ENCODE data around the gene CCBE1.

The CCBE1 gene

GRCh38 chr18:59400407-59400806 is 296.8 kb downstream of the CCBE1 start:
- Mint-ChIP-seq H3K9me3 (no peaks in the 10 kb centered on the region), H3K36me3 (ENCODE audit: low read depth) (no peaks in the 10 kb centered on the region), H3K27me3 (peaks cover 21% of the 10 kb centered on the region), H3K4me1 (ENCODE audit: low read depth) (peaks cover 5% of the 10 kb centered on the region), H3K27ac (no peak overlapping the region), H3K4me3 (no peak overlapping the region)
- no peak for DNase-seq

GRCh38 chr18:59395226-59396175 is 301.7 kb downstream of the CCBE1 start:
- Mint-ChIP-seq H3K36me3 (ENCODE audit: low read depth) (no peaks in the 10 kb centered on the region), H3K9me3 (no peaks in the 10 kb centered on the region), H3K4me3 (no peak overlapping the region), H3K27me3 (peaks cover 39% of the 10 kb centered on the region), H3K4me1 (ENCODE audit: low read depth) (peaks cover 8% of the 10 kb centered on the region), H3K27ac (no peak overlapping the region)
- no peak for DNase-seq

DNA sequence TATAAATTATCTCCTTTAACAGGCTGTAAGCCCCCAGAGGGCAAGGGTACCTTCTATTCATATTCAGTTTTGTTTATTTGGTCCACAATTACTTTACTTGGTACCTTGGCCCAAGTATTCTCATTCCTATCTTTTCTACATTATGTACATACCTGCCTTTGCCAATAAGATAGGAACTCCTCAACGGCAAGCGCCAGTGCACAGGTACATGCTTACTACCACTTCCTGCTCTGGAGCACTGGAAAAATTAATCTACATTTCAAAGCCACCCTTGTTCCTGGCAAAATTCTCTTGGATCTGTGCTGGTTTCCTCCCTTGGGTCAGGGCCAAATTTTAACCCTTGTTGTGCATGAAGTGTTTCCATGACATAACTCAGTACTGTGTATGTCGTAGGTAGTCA is 303.8 kb downstream of the CCBE1 start:
- no peak overlapping the region for H3K4me3 Mint-ChIP-seq
- H3K4me1 Mint-ChIP-seq (ENCODE audit: low read depth): peaks cover 8% of the 10 kb centered on the region
- H3K9me3 Mint-ChIP-seq: no peaks in the 10 kb centered on the region
- no peak overlapping the region for H3K27ac Mint-ChIP-seq
- H3K36me3 Mint-ChIP-seq (ENCODE audit: low read depth): no peaks in the 10 kb centered on the region
- no peak for DNase-seq
- H3K27me3 Mint-ChIP-seq: peaks cover 41% of the 10 kb centered on the region

DNA sequence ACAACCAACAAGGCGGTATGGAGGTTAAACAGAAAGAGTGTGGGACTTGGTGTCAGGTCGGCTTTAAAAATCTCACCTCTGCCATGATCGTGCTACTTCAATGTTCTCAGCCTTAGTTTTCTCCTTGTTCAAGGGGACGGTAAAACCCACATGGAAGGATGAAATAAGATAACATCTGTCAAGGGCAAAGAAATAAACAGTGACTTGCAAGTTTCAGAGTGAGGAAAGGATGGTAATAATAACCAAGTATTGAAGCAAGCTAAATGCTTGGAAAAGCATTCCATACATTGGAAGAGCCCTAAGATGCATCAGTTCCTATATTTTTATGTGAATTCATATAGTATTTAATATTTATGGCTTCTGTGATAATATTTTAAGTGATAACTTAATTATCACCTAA is 308.4 kb downstream of the CCBE1 start:
- Mint-ChIP-seq H3K9me3 (no peaks in the 10 kb centered on the region), H3K27ac (no peak overlapping the region), H3K27me3 (peaks cover 18% of the 10 kb centered on the region), H3K4me3 (no peak overlapping the region), H3K4me1 (ENCODE audit: low read depth) (no peaks in the 10 kb centered on the region), H3K36me3 (ENCODE audit: low read depth) (no peaks in the 10 kb centered on the region)
- DNase-seq: no peak

DNA sequence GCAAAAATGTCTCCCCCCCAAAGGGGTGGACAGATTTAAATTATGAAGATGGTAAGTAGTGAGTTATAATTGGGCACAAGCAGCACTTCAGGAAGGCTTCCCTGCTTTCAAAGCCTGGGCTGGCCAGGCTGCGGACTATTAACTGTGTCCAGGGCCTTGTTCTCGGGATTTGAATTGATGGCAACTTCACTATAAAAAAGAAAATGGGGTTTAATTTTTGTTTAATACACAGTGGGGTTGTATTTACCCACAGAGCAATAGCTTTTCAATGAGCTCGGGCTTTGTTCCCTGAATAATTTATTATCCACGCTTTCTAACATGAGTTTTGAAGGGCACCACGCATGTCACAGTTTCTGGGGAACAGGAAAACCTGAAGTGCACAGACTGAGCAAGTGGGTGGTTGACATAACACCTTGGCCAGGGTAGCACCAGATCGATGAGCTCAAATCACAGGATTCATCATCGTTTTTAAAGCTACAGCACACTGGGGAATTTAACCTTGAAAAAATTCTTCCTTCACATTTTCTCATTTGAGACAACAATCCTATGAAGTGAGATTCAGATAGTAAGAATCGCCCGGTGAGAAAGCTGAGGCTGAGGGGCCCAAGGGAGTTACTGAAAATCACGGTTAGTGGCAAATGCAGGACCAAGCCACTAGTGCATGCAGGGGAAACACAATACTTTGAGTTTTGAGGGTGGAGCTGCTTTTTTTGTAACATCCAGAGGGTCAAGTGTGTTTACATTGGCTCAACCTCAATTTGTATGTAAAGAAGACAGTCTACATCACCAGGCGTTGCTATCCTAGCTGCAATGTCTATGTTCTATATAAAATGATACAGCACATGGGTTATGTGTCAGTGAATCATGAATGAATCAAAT is 309.3 kb downstream of the CCBE1 start:
- peaks cover 12% of the 10 kb centered on the region for H3K27me3 Mint-ChIP-seq
- no peak overlapping the region for H3K4me3 Mint-ChIP-seq
- no peak for DNase-seq
- no peak overlapping the region for H3K27ac Mint-ChIP-seq
- no peaks in the 10 kb centered on the region for H3K36me3 Mint-ChIP-seq (ENCODE audit: low read depth)
- no peaks in the 10 kb centered on the region for H3K4me1 Mint-ChIP-seq (ENCODE audit: low read depth)
- no peaks in the 10 kb centered on the region for H3K9me3 Mint-ChIP-seq

DNA sequence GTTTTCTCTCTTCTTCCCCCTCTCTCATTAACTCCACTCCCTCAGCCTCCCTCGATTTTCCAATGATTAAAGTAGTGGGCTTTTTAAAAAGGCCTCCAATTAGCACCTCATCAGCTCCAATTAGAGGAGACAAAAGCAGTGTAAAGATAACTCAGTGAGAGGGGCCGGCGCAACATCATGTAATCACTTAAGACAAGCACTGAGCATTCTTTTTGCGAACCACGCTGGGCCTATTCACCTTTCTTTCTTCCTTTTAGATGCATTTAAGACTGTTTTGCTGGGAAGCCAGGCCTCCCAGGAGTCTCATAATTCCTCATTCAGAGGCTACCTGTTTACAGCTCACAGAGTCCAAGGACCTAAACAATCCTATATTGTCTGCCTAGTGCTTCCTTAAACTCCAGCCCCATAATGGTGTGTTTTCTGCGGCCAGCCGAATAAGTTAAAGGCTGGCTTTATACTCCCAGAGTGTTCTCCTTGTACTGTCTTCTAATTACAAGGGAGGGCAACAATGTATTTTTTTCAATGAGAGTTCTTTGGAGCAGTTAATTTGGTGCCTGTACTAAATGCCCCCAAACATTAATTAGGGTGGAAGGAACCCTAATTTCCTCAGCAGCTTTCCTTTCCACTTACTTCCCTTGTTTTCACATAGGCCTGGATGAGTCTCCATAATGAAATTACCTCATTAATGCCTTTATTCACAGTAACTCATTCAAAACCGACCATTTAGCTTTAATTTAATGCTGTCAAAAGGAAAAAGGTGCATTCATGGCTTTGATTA is 310.1 kb downstream of the CCBE1 start:
- Mint-ChIP-seq H3K4me1 (ENCODE audit: low read depth) (no peaks in the 10 kb centered on the region), H3K9me3 (no peaks in the 10 kb centered on the region), H3K27me3 (peaks cover 3% of the 10 kb centered on the region), H3K36me3 (ENCODE audit: low read depth) (no peaks in the 10 kb centered on the region), H3K4me3 (no peak overlapping the region), H3K27ac (no peak overlapping the region)
- no peak for DNase-seq

GRCh38 chr18:59385191-59385590 is 312.0 kb downstream of the CCBE1 start:
- H3K27ac Mint-ChIP-seq: no peak overlapping the region
- H3K36me3 Mint-ChIP-seq (ENCODE audit: low read depth): no peaks in the 10 kb centered on the region
- no peak overlapping the region for H3K4me3 Mint-ChIP-seq
- DNase-seq: no peak
- H3K27me3 Mint-ChIP-seq: peaks cover 5% of the 10 kb centered on the region
- no peaks in the 10 kb centered on the region for H3K9me3 Mint-ChIP-seq
- H3K4me1 Mint-ChIP-seq (ENCODE audit: low read depth): no peaks in the 10 kb centered on the region

GRCh38 chr18:59383851-59384250 is 313.4 kb downstream of the CCBE1 start:
- no peaks in the 10 kb centered on the region for H3K36me3 Mint-ChIP-seq (ENCODE audit: low read depth)
- no peaks in the 10 kb centered on the region for H3K9me3 Mint-ChIP-seq
- H3K4me1 Mint-ChIP-seq (ENCODE audit: low read depth): no peaks in the 10 kb centered on the region
- DNase-seq: no peak
- no peak overlapping the region for H3K27ac Mint-ChIP-seq
- H3K27me3 Mint-ChIP-seq: peaks cover 17% of the 10 kb centered on the region
- no peak overlapping the region for H3K4me3 Mint-ChIP-seq

GRCh38 chr18:59382383-59382782 is 314.8 kb downstream of the CCBE1 start:
- no peak overlapping the region for H3K27ac Mint-ChIP-seq

GRCh38 chr18:59381949-59382348 is 315.3 kb downstream of the CCBE1 start:
- no peak for DNase-seq
- H3K9me3 Mint-ChIP-seq: no peaks in the 10 kb centered on the region
- H3K27ac Mint-ChIP-seq: no peak overlapping the region
- H3K4me3 Mint-ChIP-seq: no peak overlapping the region
- peaks cover 15% of the 10 kb centered on the region for H3K4me1 Mint-ChIP-seq (ENCODE audit: low read depth)
- H3K36me3 Mint-ChIP-seq (ENCODE audit: low read depth): no peaks in the 10 kb centered on the region
- H3K27me3 Mint-ChIP-seq: peaks cover 27% of the 10 kb centered on the region

More at GRCh38 chr18:59382383-59382782, 314.8 kb downstream of the CCBE1 start:
- no peak for DNase-seq
- H3K27me3 Mint-ChIP-seq: peaks cover 27% of the 10 kb centered on the region
- no peak overlapping the region for H3K4me3 Mint-ChIP-seq
- no peaks in the 10 kb centered on the region for H3K9me3 Mint-ChIP-seq
- peaks cover 14% of the 10 kb centered on the region for H3K4me1 Mint-ChIP-seq (ENCODE audit: low read depth)
- H3K36me3 Mint-ChIP-seq (ENCODE audit: low read depth): no peaks in the 10 kb centered on the region
